Hematopoietic multipotent progenitor cell treated with erythropoietin and hydrocortisone succinate and interleukin-3 and kit ligand, for 17 days (in vitro differentiated cells): Measurements from ENCODE around the gene PRKD2.
"Not testable (repeated sequence)": the region's sequence is repeated elsewhere in the genome, so short reads cannot be mapped to it uniquely, and the experiment has no call there.

Experiments
- DNase-seq: peaks from one replicate; pipeline ENCODE4 v3.0.0-alpha.2; 2015; ENCODE audit warnings: low spot score

Gene PRKD2

DNA sequence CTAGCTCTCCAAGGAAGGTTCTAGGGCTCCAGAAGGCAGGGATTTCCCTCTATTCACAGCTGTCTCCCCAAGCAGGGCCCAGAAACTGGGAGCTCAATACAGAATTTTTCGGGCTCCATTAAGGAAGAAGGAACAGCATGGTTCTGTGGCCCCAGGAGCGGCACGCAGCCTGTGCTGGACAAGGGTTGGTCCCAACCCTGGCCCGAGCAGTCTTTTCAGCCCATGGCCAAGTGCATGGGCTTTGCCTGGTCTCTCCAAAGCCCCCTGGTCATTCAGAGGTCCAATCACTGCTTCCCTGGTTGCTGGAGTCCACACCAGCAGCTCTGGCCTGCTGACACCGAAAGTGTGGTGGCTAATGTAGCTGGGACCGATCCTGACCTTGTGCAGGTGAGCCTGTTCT lies 6.6 kb upstream of the PRKD2 start:
- no peak for DNase-seq

DNA sequence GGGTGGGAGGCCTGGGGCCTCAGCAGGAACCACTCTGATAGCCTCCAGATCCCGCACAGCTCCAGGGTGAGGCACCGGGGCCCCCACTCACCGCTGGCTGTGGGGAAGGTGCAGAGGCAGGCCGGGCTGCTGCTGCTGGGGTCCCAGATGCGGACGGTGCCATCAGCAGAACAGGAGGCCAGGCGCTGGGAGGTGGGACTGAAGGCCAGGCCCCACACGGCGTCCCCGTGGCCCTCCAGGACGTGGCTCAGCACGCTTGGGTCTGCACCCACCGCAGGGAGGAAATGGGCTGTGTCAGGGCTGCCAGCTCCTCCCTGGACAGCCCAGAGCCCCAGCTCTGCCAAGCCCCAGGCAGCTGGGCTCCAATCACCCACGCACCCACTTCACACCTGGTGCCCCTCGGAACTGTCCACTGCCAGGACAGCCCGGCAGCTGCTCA lies 6.1 kb upstream of the PRKD2 start:
- DNase-seq: no peak

- no peak for DNase-seq
These were observed 5.6 kb upstream of the PRKD2 start for GRCh38 chr19:46722421-46723022.

DNA sequence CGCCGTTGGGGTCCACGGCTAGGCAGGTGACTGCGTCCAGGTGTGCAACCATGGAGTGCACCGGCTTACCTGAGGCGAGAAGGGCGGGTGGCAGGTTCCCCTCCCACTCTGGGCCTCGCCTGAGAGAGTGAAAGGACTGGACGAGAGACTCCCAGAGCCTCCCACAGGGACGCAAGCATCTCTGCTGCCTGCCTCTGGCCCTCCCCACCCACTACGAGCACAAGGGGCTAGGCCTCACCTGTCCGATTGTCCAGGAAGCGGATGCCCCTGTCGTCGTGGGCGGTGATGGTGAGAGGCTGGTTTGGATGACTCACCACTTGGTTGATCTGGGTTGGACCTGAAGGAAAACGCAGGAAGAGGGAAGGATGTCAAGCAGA lies 5.1 kb upstream of the PRKD2 start:
- no peak for DNase-seq

- DNase-seq: no peak
These were observed 4.5 kb upstream of the PRKD2 start for GRCh38 chr19:46721269-46722003.

DNA sequence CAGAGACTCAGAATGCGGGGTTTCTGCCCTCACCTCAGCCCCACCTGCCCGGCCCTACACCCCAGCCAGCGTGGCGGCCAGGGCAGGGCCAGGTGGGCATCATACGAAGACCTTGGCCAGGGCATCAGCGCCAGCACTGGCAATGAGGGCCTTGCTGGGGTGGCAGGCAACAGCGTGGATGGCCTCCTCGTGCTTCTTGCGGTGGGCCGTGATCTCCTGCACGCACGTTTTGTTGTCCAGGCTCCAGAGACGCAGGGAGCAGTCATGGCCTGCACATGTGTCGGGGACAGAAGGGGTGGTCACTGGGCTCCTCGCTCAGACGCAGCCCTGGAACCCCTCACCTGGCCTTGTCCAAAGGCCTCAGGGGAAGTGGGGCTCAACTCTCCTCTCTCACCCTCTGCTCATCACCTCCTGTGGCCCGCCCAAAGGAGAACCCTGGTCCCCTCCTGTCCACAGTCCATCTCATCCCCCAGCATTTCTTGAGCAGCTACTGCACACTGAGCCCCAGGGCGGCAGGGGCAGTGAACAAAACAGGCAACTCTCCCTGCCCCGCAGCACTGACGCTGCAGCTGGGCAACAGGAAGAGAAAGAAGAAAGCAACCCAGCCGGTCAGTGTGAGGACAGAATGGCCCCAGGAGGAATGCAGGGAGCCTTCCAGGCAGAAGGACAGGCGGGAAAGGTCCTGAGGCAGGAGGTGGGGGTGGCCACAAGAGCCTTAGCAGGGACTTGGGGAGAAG lies 3.8 kb upstream of the PRKD2 start:
- DNase-seq: no peak

DNA sequence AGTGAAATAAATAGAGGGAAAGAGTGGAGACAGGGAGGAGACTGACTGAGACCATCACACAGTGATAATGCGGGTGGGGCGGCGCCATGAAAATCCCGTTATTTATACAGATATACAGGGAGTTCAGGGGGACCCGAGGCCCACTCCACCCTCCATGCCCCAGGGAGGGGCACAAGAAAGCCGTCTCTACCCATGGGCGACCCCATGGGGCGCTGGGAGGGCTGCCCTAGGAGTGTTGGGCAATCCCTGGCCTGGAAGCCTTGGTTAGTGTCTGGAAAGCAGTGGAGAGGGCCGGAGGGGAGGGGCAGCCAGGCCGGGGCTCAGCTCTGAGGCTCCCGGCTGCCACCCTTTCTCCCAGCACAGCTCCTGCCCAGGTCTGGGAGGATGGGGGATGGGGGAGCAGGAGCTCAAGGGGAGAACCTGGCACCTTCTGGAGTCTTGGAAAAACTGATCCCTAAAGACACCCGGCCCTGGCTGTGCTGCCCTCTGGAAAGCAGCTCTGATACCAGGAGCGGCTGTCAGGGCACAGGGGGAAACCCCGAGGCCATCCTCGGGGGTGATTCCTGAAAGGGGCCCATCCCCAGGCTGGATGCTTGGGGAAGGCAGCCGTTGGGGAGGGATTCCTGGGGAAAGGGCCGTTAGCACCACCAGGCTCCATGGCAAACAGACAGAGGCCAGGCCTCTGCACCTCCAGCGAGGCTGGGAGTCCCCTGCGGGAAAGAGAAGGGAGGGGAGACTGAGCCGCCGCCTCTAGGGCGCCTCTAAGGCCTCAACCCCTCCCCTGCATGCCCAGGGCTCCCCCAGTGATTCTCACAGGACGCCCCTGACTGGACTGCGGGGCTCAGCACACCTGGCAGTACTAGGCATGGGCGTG lies 3.0 kb upstream of the PRKD2 start:
- no peak for DNase-seq

GRCh38 chr19:46718934-46719622 lies 2.2 kb upstream of the PRKD2 start:
- peak; percentile 16 for DNase-seq

- no peak for DNase-seq
These were observed 1.4 kb upstream of the PRKD2 start for GRCh38 chr19:46718157-46718933.

GRCh38 chr19:46717716-46718143 lies 816 bp upstream of the PRKD2 start:
- peak; percentile 70 for DNase-seq

GRCh38 chr19:46716672-46717033 lies 261 bp downstream of the PRKD2 start:
- DNase-seq: no peak

GRCh38 chr19:46715975-46716671 lies 791 bp downstream of the PRKD2 start:
- no peak for DNase-seq

- no peak for DNase-seq
These were observed 1.3 kb downstream of the PRKD2 start for GRCh38 chr19:46715620-46715974.

DNA sequence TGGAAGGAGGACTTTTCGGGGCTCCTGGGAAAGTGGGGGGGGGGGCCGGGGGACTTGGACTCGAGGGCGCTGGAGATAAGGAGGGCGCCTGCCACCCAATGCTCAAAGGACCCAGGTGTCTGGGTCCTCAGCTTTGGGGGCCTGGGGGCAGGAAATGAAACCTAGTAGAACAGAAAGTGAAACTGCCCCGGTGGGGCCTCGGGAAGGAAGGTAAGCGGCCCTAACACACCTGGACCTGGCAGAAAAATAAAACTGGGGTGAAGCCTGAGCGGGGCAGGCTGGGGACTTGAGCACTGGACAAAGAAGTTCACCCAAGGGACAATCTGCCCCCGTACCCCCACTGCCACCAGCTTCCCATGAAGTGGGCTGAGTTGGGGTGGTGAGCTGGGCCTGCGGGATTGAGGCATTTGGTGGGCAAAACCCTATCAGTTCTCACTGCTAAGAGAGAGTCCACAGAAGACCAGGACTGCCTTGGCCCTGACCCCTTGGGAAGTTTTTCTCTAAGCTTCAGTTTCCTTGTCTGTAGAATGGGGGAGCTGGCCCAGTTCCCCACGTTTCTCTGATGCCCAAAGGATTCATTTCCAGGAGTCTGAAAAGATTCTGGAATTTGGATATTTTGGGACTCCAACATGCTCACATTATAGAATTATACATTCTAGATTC lies 2.3 kb downstream of the PRKD2 start:
- DNase-seq: peak; percentile 68

- DNase-seq: peak; percentile 42
These were observed 3.0 kb downstream of the PRKD2 start for GRCh38 chr19:46713781-46714443.

DNA sequence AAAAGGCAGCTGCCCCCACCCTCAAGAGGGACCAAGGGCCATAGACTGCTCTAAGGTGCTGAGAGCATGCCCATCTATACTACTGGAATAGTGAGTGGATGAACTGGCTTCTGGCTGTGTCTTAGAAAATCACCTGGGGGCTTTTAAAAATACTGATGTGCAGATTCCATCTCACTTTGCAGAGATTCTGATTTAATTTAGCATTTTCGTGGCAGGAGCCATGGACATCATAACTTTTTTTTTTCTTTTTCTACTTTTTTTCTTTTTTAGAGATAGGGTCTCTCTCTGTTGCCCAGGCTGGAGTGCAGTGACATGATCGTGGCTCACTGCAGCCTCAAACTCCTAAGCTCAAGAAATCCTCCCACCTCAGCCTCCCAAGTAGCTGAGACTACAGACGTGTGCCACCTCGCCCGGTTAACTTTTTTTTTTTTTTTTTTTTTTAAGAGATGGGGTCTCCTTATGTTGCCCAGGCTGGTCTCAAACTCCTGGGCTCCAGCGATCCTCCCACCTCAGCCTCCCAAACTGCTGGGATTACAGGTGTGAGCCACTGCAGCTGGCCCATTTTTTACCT lies 4.1 kb downstream of the PRKD2 start:
- not testable (repeated sequence) for DNase-seq

- DNase-seq: no peak
These were observed 6.2 kb downstream of the PRKD2 start for GRCh38 chr19:46710687-46711086.

GRCh38 chr19:46704379-46705076 lies 12.4 kb downstream of the PRKD2 start:
- DNase-seq: peak; percentile 87
